Nephron (organoid): ENCODE results near the gene ZNF678.
A peak's percentile ranks its signal among the peaks of the same experiment; 100 is the strongest.

Source experiments
- H3K27ac Mint-ChIP-seq, 3 experiments: 2 replicates each; pipeline ENCODE4 v1.8.0; 2020; ENCODE audit warnings: mixed read lengths in 3 of 3, mild to moderate bottlenecking in 2 of 3, moderate library complexity in 1 of 3
- H3K27me3 Mint-ChIP-seq: 2 replicates; pipeline ENCODE4 v1.8.0; 2021; ENCODE audit warnings: low read depth, mild to moderate bottlenecking, moderate library complexity, mixed read lengths
- H3K36me3 Mint-ChIP-seq: 2 replicates; pipeline ENCODE4 v1.8.0; 2020; ENCODE audit warnings: low read depth, mixed read lengths
- H3K4me1 Mint-ChIP-seq: 2 replicates; pipeline ENCODE4 v1.8.0; 2020; ENCODE audit warnings: mixed read lengths
- H3K4me3 Mint-ChIP-seq, 3 experiments: 2 replicates each; pipeline ENCODE4 v1.8.0; 2020; ENCODE audit warnings: mild to moderate bottlenecking in 3 of 3, mixed read lengths in 3 of 3, moderate library complexity in 2 of 3
- H3K9me3 Mint-ChIP-seq: 2 replicates; pipeline ENCODE4 v1.8.0; 2020; ENCODE audit warnings: mixed read lengths
- TF ChIP-seq, protein P1 (sequence below), 3 experiments: fragments of 200-600 bp; sonication (generic); IDR thresholded peaks; one replicate each; pipeline ENCODE4 v1.5.0; 2021; ENCODE audit warnings: antibody characterized with exemption in 3 of 3; ENCODE audit not compliant: unreplicated experiment in 3 of 3

Gene ZNF678

GRCh38 chr1:227544067-227545050 is 19.0 kb upstream of the ZNF678 start:
- no peaks in the 10 kb centered on the region for H3K9me3 Mint-ChIP-seq
- no peak overlapping the region for H3K27ac Mint-ChIP-seq
- no peaks in the 10 kb centered on the region for H3K36me3 Mint-ChIP-seq
- H3K4me1 Mint-ChIP-seq = peaks cover 8% of the 10 kb centered on the region
- TF ChIP-seq, protein P1, sequence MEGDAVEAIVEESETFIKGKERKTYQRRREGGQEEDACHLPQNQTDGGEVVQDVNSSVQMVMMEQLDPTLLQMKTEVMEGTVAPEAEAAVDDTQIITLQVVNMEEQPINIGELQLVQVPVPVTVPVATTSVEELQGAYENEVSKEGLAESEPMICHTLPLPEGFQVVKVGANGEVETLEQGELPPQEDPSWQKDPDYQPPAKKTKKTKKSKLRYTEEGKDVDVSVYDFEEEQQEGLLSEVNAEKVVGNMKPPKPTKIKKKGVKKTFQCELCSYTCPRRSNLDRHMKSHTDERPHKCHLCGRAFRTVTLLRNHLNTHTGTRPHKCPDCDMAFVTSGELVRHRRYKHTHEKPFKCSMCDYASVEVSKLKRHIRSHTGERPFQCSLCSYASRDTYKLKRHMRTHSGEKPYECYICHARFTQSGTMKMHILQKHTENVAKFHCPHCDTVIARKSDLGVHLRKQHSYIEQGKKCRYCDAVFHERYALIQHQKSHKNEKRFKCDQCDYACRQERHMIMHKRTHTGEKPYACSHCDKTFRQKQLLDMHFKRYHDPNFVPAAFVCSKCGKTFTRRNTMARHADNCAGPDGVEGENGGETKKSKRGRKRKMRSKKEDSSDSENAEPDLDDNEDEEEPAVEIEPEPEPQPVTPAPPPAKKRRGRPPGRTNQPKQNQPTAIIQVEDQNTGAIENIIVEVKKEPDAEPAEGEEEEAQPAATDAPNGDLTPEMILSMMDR (IDR thresholded peaks at IDR 0.05; ENCODE audit: unreplicated experiment in 3 of 3) = no peak
- H3K4me3 Mint-ChIP-seq = peak overlapping the region in 2 of 3 experiments; percentile 18 to 24
- peaks cover 4% of the 10 kb centered on the region for H3K27me3 Mint-ChIP-seq

DNA sequence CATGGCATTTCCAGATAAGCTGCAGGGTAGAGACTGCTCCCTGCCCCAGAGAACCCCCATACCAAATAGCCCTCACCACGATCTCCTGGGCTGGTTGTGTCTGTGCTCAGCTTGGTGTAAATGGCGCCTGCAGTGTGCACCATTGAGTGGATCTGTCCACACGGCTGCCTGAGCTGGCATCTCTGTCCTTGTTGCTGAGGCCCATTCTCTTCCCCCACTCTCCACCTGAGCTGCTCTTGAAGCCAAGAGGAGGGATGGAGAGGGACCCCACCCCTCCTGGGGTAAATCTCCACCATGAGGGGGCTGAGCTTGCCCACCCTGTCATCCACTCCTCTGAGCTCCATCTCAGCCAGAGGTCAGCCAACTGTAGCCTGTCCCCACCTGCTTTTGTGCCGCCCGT is 18.0 kb upstream of the ZNF678 start:
- TF ChIP-seq, protein P1 (IDR thresholded peaks at IDR 0.05; ENCODE audit: unreplicated experiment in 3 of 3) = no peak
- Mint-ChIP-seq H3K4me1 (peaks cover 8% of the 10 kb centered on the region), H3K9me3 (peaks cover under 1% of the 10 kb centered on the region), H3K27me3 (peaks cover 5% of the 10 kb centered on the region), H3K27ac (no peak overlapping the region), H3K36me3 (no peaks in the 10 kb centered on the region), H3K4me3 (peak overlapping the region; percentile 26 to 67 (median 56))

- H3K4me3 Mint-ChIP-seq = no peak overlapping the region
- peaks cover 7% of the 10 kb centered on the region for H3K9me3 Mint-ChIP-seq
- H3K4me1 Mint-ChIP-seq = peaks cover 8% of the 10 kb centered on the region
- H3K27me3 Mint-ChIP-seq = peaks cover 7% of the 10 kb centered on the region
- no peak overlapping the region for H3K27ac Mint-ChIP-seq
- H3K36me3 Mint-ChIP-seq = peaks cover 4% of the 10 kb centered on the region
- TF ChIP-seq, protein P1 (IDR thresholded peaks at IDR 0.05; ENCODE audit: unreplicated experiment in 3 of 3) = no peak
These were observed 17.3 kb upstream of the ZNF678 start for GRCh38 chr1:227546059-227546458.

- Mint-ChIP-seq H3K36me3 (peaks cover 9% of the 10 kb centered on the region), H3K4me3 (no peak overlapping the region), H3K9me3 (peaks cover 12% of the 10 kb centered on the region), H3K4me1 (peaks cover 8% of the 10 kb centered on the region), H3K27me3 (peaks cover 7% of the 10 kb centered on the region), H3K27ac (no peak overlapping the region)
- TF ChIP-seq, protein P1 (IDR thresholded peaks at IDR 0.05; ENCODE audit: unreplicated experiment in 3 of 3) = no peak
These were observed 16.6 kb upstream of the ZNF678 start for GRCh38 chr1:227546598-227547309.

GRCh38 chr1:227547310-227548118 is 15.8 kb upstream of the ZNF678 start:
- peaks cover 18% of the 10 kb centered on the region for H3K9me3 Mint-ChIP-seq
- TF ChIP-seq, protein P1 (IDR thresholded peaks at IDR 0.05; ENCODE audit: unreplicated experiment in 3 of 3) = no peak
- H3K27me3 Mint-ChIP-seq = peaks cover 7% of the 10 kb centered on the region
- H3K4me1 Mint-ChIP-seq = peaks cover 8% of the 10 kb centered on the region
- no peak overlapping the region for H3K4me3 Mint-ChIP-seq
- peaks cover 11% of the 10 kb centered on the region for H3K36me3 Mint-ChIP-seq
- H3K27ac Mint-ChIP-seq = peak overlapping the region in 1 of 3 experiments; percentile 10
